Nephron (organoid): ENCODE results near the gene OSBPL1A.

Experiments used
- H3K27ac Mint-ChIP-seq, 3 experiments: 2 replicates each; pipeline ENCODE4 v1.8.0; 2020; ENCODE audit warnings: mixed read lengths in 3 of 3, mild to moderate bottlenecking in 2 of 3, moderate library complexity in 1 of 3
- H3K27me3 Mint-ChIP-seq: 2 replicates; pipeline ENCODE4 v1.8.0; 2021; ENCODE audit warnings: low read depth, mild to moderate bottlenecking, moderate library complexity, mixed read lengths
- H3K36me3 Mint-ChIP-seq: 2 replicates; pipeline ENCODE4 v1.8.0; 2020; ENCODE audit warnings: low read depth, mixed read lengths
- H3K4me1 Mint-ChIP-seq: 2 replicates; pipeline ENCODE4 v1.8.0; 2020; ENCODE audit warnings: mixed read lengths
- H3K4me3 Mint-ChIP-seq, 3 experiments: 2 replicates each; pipeline ENCODE4 v1.8.0; 2020; ENCODE audit warnings: mild to moderate bottlenecking in 3 of 3, mixed read lengths in 3 of 3, moderate library complexity in 2 of 3
- H3K9me3 Mint-ChIP-seq: 2 replicates; pipeline ENCODE4 v1.8.0; 2020; ENCODE audit warnings: mixed read lengths
- TF ChIP-seq, protein P1 (sequence below), 3 experiments: fragments of 200-600 bp; sonication (generic); IDR thresholded peaks; one replicate each; pipeline ENCODE4 v1.5.0; 2021; ENCODE audit warnings: antibody characterized with exemption in 3 of 3; ENCODE audit not compliant: unreplicated experiment in 3 of 3

OSBPL1A gene

DNA sequence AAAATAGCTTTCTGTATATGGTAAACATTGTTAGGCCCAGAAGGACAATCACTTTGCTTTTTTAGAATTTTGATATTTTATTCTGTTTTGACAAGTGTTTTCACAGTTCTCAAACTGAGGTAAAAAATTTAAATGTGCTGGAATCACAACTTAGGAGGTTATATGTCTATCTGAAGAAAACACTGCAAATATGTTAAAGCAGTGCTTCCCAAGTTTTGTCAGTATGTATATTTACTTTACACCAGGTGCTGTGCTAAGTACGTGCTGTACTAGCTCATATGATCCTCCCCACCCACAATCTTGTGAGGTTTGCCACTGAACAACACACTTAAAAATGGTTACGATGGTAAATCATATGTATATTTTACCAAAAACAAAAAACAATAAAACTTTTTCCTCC is 134.6 kb downstream of the OSBPL1A start:
- Mint-ChIP-seq H3K4me3 (no peak overlapping the region), H3K9me3 (peaks cover 2% of the 10 kb centered on the region), H3K4me1 (no peaks in the 10 kb centered on the region), H3K27me3 (no peaks in the 10 kb centered on the region), H3K27ac (no peak overlapping the region), H3K36me3 (peaks cover 18% of the 10 kb centered on the region)
- TF ChIP-seq, protein P1, sequence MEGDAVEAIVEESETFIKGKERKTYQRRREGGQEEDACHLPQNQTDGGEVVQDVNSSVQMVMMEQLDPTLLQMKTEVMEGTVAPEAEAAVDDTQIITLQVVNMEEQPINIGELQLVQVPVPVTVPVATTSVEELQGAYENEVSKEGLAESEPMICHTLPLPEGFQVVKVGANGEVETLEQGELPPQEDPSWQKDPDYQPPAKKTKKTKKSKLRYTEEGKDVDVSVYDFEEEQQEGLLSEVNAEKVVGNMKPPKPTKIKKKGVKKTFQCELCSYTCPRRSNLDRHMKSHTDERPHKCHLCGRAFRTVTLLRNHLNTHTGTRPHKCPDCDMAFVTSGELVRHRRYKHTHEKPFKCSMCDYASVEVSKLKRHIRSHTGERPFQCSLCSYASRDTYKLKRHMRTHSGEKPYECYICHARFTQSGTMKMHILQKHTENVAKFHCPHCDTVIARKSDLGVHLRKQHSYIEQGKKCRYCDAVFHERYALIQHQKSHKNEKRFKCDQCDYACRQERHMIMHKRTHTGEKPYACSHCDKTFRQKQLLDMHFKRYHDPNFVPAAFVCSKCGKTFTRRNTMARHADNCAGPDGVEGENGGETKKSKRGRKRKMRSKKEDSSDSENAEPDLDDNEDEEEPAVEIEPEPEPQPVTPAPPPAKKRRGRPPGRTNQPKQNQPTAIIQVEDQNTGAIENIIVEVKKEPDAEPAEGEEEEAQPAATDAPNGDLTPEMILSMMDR (IDR thresholded peaks at IDR 0.05; ENCODE audit: unreplicated experiment in 3 of 3): no peak

DNA sequence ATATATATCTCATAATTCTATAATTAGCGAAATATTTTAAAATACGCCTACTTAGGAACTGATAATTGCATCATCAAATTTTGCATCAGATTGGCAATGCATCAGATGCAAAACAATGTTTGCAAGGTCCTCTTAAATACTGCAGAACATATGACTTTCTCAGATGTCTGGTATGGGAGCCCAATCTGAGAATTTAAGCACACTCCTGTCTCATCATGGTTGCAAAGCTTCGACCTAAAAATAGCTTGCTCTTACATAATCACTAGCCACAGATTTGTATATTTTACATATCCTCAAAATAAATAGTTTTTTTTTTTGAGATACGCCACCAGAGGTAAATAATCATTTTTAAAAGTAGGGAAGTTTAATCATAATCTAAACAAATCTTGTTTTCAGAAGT is 135.5 kb downstream of the OSBPL1A start:
- Mint-ChIP-seq H3K27me3 (no peaks in the 10 kb centered on the region), H3K4me1 (no peaks in the 10 kb centered on the region), H3K9me3 (peaks cover 12% of the 10 kb centered on the region), H3K27ac (no peak overlapping the region), H3K4me3 (no peak overlapping the region), H3K36me3 (peaks cover 26% of the 10 kb centered on the region)
- TF ChIP-seq, protein P1 (IDR thresholded peaks at IDR 0.05; ENCODE audit: unreplicated experiment in 3 of 3): no peak

DNA sequence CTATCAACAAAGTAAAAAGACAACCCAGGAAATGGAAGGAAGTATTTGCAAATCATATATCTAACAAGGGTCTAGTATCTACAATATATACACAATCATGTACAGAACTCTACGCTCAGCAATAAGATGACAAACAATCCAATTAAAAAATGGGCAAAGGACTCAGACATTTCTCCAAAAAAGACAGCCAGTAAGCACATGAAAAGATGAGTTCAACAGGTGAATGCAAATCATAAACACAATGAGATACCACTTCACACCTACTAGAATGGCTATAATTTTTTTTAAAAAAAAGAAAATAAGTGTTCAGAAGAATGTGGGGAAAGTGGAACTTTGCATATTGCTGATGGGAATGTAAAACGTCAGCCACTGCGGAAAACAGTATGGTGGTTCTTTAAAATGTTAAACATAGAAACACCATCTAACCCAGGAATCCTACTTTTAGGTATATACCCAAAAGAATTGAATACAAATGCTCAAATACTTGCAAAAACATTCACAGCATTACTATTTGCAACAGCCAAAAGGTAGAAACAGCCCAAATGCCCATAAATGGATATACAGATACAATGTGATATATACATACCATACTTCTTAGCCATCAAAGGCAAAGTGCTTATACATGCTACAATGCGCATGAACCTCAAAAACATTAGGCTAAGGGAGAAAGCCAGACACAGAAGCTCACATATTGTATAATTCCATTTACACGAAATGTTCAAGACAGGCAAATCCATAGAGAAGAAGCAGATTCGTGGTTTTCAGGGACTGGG is 137.6 kb downstream of the OSBPL1A start:
- Mint-ChIP-seq H3K4me1 (no peaks in the 10 kb centered on the region), H3K4me3 (no peak overlapping the region), H3K36me3 (peaks cover 28% of the 10 kb centered on the region), H3K27me3 (no peaks in the 10 kb centered on the region), H3K27ac (no peak overlapping the region), H3K9me3 (peaks cover 19% of the 10 kb centered on the region)
- TF ChIP-seq, protein P1 (IDR thresholded peaks at IDR 0.05; ENCODE audit: unreplicated experiment in 3 of 3): no peak

DNA sequence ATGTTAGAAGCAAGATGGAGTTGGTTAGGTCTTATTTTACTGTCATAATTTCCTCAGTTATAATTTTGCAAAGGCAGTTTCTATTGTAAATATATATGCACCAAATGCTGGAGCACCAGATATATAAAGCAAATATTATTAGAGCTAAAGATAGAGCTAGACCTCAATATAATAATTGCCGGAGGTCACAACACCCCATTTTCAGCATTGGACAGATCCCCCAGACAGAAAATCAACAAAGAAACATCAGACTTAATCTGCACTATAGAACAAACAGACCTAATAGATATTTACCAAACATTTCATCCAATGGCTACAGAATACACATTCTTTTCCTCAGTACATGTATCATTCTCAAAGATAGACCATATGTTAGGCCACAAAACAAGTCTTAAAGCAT is 143.6 kb downstream of the OSBPL1A start:
- H3K4me3 Mint-ChIP-seq: no peak overlapping the region
- TF ChIP-seq, protein P1 (IDR thresholded peaks at IDR 0.05; ENCODE audit: unreplicated experiment in 3 of 3): no peak
- H3K27me3 Mint-ChIP-seq: no peaks in the 10 kb centered on the region
- H3K9me3 Mint-ChIP-seq: peaks cover 23% of the 10 kb centered on the region
- no peak overlapping the region for H3K27ac Mint-ChIP-seq
- H3K4me1 Mint-ChIP-seq: no peaks in the 10 kb centered on the region
- H3K36me3 Mint-ChIP-seq: peaks cover 41% of the 10 kb centered on the region

DNA sequence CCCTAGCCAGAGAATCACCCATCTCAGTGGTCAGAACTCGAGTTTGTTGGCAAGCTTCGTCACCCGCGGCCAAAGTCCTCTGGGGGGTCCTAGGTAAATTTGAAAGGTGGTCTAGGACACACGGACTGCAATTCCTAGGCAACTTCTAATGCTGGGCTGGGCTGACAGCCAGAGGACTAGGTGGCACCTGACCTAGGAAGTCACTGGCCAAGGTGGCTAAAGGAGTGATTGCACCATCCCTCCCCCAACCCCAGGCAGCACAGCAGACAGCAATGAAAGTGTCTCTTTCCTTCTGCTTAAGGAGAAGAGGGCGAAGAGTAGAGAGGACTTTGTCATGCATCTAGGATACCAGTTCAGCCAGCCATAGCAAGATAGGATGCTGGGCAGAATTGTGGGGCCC is 147.9 kb downstream of the OSBPL1A start:
- TF ChIP-seq, protein P1 (IDR thresholded peaks at IDR 0.05; ENCODE audit: unreplicated experiment in 3 of 3): no peak
- Mint-ChIP-seq H3K4me1 (no peaks in the 10 kb centered on the region), H3K27me3 (no peaks in the 10 kb centered on the region), H3K27ac (no peak overlapping the region), H3K36me3 (peaks cover 28% of the 10 kb centered on the region), H3K9me3 (peaks cover 2% of the 10 kb centered on the region), H3K4me3 (no peak overlapping the region)

DNA sequence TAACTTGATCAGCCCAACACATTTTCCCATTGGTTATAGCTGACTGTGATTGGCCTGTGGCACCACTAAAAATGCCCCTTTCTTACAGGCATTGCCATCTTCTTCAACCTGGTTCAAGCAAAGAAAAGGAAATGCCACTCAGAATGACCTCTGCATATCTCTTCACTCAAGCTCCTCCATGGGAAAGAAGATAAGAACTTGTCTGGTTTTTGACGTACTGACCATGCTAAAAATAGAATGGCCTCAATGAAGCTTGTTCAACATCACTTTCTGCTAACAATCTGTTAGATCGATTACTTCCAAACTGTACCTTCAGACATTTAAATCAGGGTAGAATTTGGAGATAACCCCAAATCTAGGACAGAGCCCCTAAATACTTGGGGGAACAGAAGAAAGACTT is 149.3 kb downstream of the OSBPL1A start:
- Mint-ChIP-seq H3K27ac (no peak overlapping the region), H3K36me3 (peaks cover 22% of the 10 kb centered on the region), H3K27me3 (no peaks in the 10 kb centered on the region), H3K4me3 (no peak overlapping the region), H3K9me3 (no peaks in the 10 kb centered on the region), H3K4me1 (no peaks in the 10 kb centered on the region)
- TF ChIP-seq, protein P1 (IDR thresholded peaks at IDR 0.05; ENCODE audit: unreplicated experiment in 3 of 3): no peak
